Measurements from ENCODE around the gene PRAMEF1.

DNA sequence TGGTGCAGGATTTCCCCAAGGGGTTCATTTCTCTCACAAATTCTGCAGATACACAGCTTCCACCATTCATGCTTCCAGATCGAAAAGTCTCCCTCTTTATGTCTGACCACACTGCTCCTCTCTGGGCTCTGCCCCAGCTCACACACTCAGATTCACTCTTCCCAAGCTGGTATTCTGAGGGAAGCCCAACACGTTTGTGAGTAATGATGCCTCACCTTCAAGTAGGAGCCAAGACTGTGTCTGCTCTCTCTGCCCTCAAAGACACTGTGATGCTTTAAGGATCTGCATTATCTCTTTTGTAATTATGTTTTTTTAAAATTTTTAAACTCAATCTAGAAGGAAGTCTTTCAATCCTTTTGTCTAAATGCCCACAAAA, 20.2 kb downstream of the PRAMEF1 start:
- TF ChIP-seq, protein P1, sequence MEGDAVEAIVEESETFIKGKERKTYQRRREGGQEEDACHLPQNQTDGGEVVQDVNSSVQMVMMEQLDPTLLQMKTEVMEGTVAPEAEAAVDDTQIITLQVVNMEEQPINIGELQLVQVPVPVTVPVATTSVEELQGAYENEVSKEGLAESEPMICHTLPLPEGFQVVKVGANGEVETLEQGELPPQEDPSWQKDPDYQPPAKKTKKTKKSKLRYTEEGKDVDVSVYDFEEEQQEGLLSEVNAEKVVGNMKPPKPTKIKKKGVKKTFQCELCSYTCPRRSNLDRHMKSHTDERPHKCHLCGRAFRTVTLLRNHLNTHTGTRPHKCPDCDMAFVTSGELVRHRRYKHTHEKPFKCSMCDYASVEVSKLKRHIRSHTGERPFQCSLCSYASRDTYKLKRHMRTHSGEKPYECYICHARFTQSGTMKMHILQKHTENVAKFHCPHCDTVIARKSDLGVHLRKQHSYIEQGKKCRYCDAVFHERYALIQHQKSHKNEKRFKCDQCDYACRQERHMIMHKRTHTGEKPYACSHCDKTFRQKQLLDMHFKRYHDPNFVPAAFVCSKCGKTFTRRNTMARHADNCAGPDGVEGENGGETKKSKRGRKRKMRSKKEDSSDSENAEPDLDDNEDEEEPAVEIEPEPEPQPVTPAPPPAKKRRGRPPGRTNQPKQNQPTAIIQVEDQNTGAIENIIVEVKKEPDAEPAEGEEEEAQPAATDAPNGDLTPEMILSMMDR (IDR thresholded peaks at IDR 0.05), result no peak
- no peak for TF ChIP-seq POLR2AphosphoS5 (IDR thresholded peaks at IDR 0.05)

All from breast epithelium (tissue), 3 donors.